HCT116 (cell line): ENCODE data around the gene TUBGCP5. TPM values are rescaled to one million over a fixed set of nuclear protein-coding genes. Genes with fewer than 3 reads are reported as not detected.

Source experiments
- ATAC-seq: fragments of 200-7000 bp; cut with Tn5 transposase; 2 replicates; pipeline ENCODE4 v1.9.1; 2020; ENCODE audit warnings: mild to moderate bottlenecking, moderate library complexity
- BruUV-seq: library from RNA; stranded (reverse); fragments of 400-500 nt; replicated peaks from 2 replicates; lab custom pipeline; 2021; lab: Mats Ljungman, UMichigan
- CTCF ChIA-PET: fragments of 300-600 bp; sonication (Branson Sonifier 250); formaldehyde crosslinking; loops from one replicate; lab custom pipeline; 2021; ENCODE audit warnings: antibody characterized with exemption; lab: Charles Lee
- POLR2A ChIA-PET: fragments of 300-600, 350-600 bp; sonication (Branson Sonifier 250); formaldehyde crosslinking; loops from one replicate; lab custom pipeline; 2021; ENCODE audit warnings: antibody characterized with exemption; lab: Charles Lee
- RAD21 ChIA-PET, 2 experiments: fragments of 300-600 bp; sonication (Branson Sonifier 250); formaldehyde crosslinking; loops; one replicate each; lab custom pipeline; 2023; ENCODE audit warnings: low total read pairs in 2 of 2; ENCODE audit not compliant: uncharacterized antibody in 2 of 2, unreplicated experiment in 2 of 2, low non-redundant PET in 1 of 2; lab: Charles Lee
- DNase-seq: peaks from one replicate; pipeline ENCODE4 v3.0.0-alpha.2; 2010; ENCODE audit warnings: low read depth, low spot score
- H2AFZ ChIP-seq: fragments of 200-600 bp; shearing (Covaris generic), sonication (generic); 2 replicates; pipeline ENCODE4 v1.6.1; 2017; ENCODE audit warnings: low read depth, mixed run types, mixed read lengths, antibody characterized with exemption, low read length; ENCODE audit not compliant: poor library complexity, severe bottlenecking
- H3K27ac ChIP-seq: 2 replicates; pipeline ENCODE4 v1.5.1; 2012; ENCODE audit warnings: low read depth, low read length
- H3K27me3 ChIP-seq: fragments of 200-600 bp; sonication (generic); 2 replicates; pipeline ENCODE4 v1.6.1; 2016; ENCODE audit warnings: mixed run types, low read length, mixed read lengths; ENCODE audit not compliant: insufficient read depth
- H3K36me3 ChIP-seq, 2 experiments: fragments of 200-500 bp in 1 of 2; fragments of 200-600 bp in 1 of 2; sonication (Bioruptor generic) in 1 of 2; sonication (generic) in 1 of 2; 2 replicates each; pipeline versions ENCODE4 v1.5.1 to v1.6.1; 2014 to 2016; ENCODE audit warnings: low read length in 2 of 2, inconsistent platforms in 1 of 2, mixed read lengths in 1 of 2, mixed run types in 1 of 2; ENCODE audit not compliant: insufficient read depth in 2 of 2, control insufficient read depth in 1 of 2
- H3K4me1 ChIP-seq, 2 experiments: fragments of 200-600 bp in 1 of 2; sonication (generic) in 1 of 2; 2 replicates each; pipeline versions ENCODE4 v1.5.1 to v1.6.1; 2012 to 2017; ENCODE audit warnings: low read length in 2 of 2, inconsistent platforms in 1 of 2, mild to moderate bottlenecking in 1 of 2, mixed read lengths in 1 of 2, mixed run types in 1 of 2, moderate library complexity in 1 of 2; ENCODE audit not compliant: insufficient read depth in 2 of 2, control insufficient read depth in 1 of 2
- H3K4me2 ChIP-seq: fragments of 200-600 bp; sonication (generic); 2 replicates; pipeline ENCODE4 v1.6.1; 2017; ENCODE audit warnings: mixed run types, low read length, mixed read lengths
- H3K4me3 ChIP-seq, 2 experiments: fragments of 200-600 bp in 1 of 2; sonication (generic) in 1 of 2; replicated peaks in 1 of 2; 2 replicates each; pipeline ENCODE4 v1.5.1; 2011 to 2016; ENCODE audit warnings: low read length in 2 of 2, control low read depth in 1 of 2, low read depth in 1 of 2, mild to moderate bottlenecking in 1 of 2, mixed read lengths in 1 of 2, mixed run types in 1 of 2
- H3K79me2 ChIP-seq: fragments of 200-600 bp; sonication (generic); 2 replicates; pipeline ENCODE4 v1.6.1; 2017; ENCODE audit warnings: mild to moderate bottlenecking, mixed run types, low read length, moderate library complexity, mixed read lengths; ENCODE audit not compliant: insufficient read depth
- H3K9ac ChIP-seq: fragments of 200-600 bp; sonication (generic); 2 replicates; pipeline ENCODE4 v1.6.1; 2016; ENCODE audit warnings: low read length, mixed read lengths
- H3K9me2 ChIP-seq: fragments of 200-600 bp; sonication (generic), shearing (Covaris generic); 2 replicates; pipeline ENCODE4 v1.6.1; 2017; ENCODE audit warnings: mixed run types, mild to moderate bottlenecking, moderate library complexity; ENCODE audit not compliant: insufficient read depth
- H3K9me3 ChIP-seq, 2 experiments: fragments of 200-500 bp in 1 of 2; fragments of 200-600 bp in 1 of 2; sonication (Bioruptor generic) in 1 of 2; sonication (generic) in 1 of 2; 2 replicates each; pipeline ENCODE4 v1.6.1; 2014 to 2017; ENCODE audit warnings: low read length in 2 of 2, mixed read lengths in 2 of 2, inconsistent platforms in 1 of 2, low read depth in 1 of 2, mild to moderate bottlenecking in 1 of 2, mixed run types in 1 of 2, moderate library complexity in 1 of 2; ENCODE audit not compliant: control insufficient read depth in 1 of 2, insufficient read depth in 1 of 2
- H4K20me1 ChIP-seq: fragments of 200-600 bp; sonication (generic), shearing (Covaris generic); 2 replicates; pipeline ENCODE4 v1.6.1; 2017; ENCODE audit warnings: mixed run types, mild to moderate bottlenecking, moderate library complexity; ENCODE audit not compliant: insufficient read depth
- ATF3 ChIP-seq: IDR thresholded peaks from 2 replicates; pipeline ENCODE4 v1.6.1; 2012
- EGR1 ChIP-seq: IDR thresholded peaks from 2 replicates; pipeline ENCODE4 v1.6.1; 2012; ENCODE audit warnings: low read depth
- FOSL1 ChIP-seq: IDR thresholded peaks from 2 replicates; pipeline ENCODE4 v1.6.1; 2012; ENCODE audit warnings: low read depth
- JUND ChIP-seq: IDR thresholded peaks from 2 replicates; pipeline ENCODE4 v1.6.1; 2012
- RAD21 ChIP-seq: IDR thresholded peaks from 2 replicates; pipeline ENCODE4 v1.6.1; 2012; ENCODE audit warnings: low read depth, mild to moderate bottlenecking
- REST ChIP-seq: IDR thresholded peaks from 2 replicates; pipeline ENCODE4 v1.6.1; 2012; ENCODE audit warnings: low read depth
- TCF7L2 ChIP-seq: IDR thresholded peaks from 2 replicates; pipeline ENCODE4 v1.7.0; 2011; ENCODE audit warnings: borderline replicate concordance, inconsistent platforms; ENCODE audit not compliant: insufficient read depth, insufficient read length; ENCODE audit errors: extremely low read depth
- YY1 ChIP-seq: IDR thresholded peaks from 2 replicates; pipeline ENCODE4 v1.6.1; 2011; ENCODE audit warnings: low read length, low read depth, moderate library complexity, mild to moderate bottlenecking; ENCODE audit not compliant: insufficient replicate concordance; ENCODE audit errors: extremely low read depth
- ZBTB33 ChIP-seq: IDR thresholded peaks from 2 replicates; pipeline ENCODE4 v1.6.1; 2011; ENCODE audit warnings: mild to moderate bottlenecking, low read length, moderate library complexity; ENCODE audit not compliant: insufficient replicate concordance; ENCODE audit errors: extremely low read depth
- ZFX ChIP-seq: fragments of 450-650 bp; IDR thresholded peaks from 2 replicates; pipeline ENCODE4 v1.6.1; 2017
- intact Hi-C: fragments of 100-400 bp; cut with micrococcal nuclease; formaldehyde crosslinking; loops from 2 replicates; pipeline ENCODE4 v1.10.0; 2022
- total RNA-seq: library from RNA; stranded (reverse); gene quantifications from one replicate; pipeline ENCODE4 v1.2.1, GENCODE V29; 2021; ENCODE audit not compliant: unreplicated experiment

The TUBGCP5 gene
- total RNA-seq, 1 experiment from 2014 or later, result 17.9 TPM

- no peak overlapping the region for H3K4me2 ChIP-seq
- CTCF ChIA-PET, result no interaction called here
- H2AFZ ChIP-seq, result no peak overlapping the region
- H3K27ac ChIP-seq, result no peak overlapping the region
- no peaks in the 10 kb centered on the region for H3K9me3 ChIP-seq
- no peaks in the 10 kb centered on the region for H3K4me1 ChIP-seq
- POLR2A ChIA-PET, result no interaction called here
- no peaks in the 10 kb centered on the region for H3K27me3 ChIP-seq
- H3K9me2 ChIP-seq, result no peaks in the 10 kb centered on the region
- no peak overlapping the region for H3K4me3 ChIP-seq
- peaks cover 41 to 44% of the 10 kb centered on the region in 2 experiments for H3K36me3 ChIP-seq
- no peak for DNase-seq
- no peak for ATAC-seq
- 0 out of 2 replicates have a peak, but pooled peaks cover 3% of the 10 kb centered on the region for H3K79me2 ChIP-seq
- no peak overlapping the region for H3K9ac ChIP-seq
- intact Hi-C loops, result no loop called here
- H4K20me1 ChIP-seq, result no peaks in the 10 kb centered on the region
- RAD21 ChIA-PET, result no interaction called here
- BruUV-seq, result no TSS peak
- no peak for TF ChIP-seq FOSL1
- no peak for TF ChIP-seq ATF3
- TF ChIP-seq RAD21, result no peak
- no peak for TF ChIP-seq ZFX
Measured at GRCh38 chr15:23014394-23015000, 24.9 kb downstream of the TUBGCP5 start.

GRCh38 chr15:23013681-23014080 lies 25.7 kb downstream of the TUBGCP5 start:
- H3K9me3 ChIP-seq, result no peaks in the 10 kb centered on the region
- ChIA-PET CTCF (no interaction called here), POLR2A (no interaction called here), RAD21 (no interaction called here)
- H2AFZ ChIP-seq, result no peak overlapping the region
- no peaks in the 10 kb centered on the region for H3K4me1 ChIP-seq
- H3K36me3 ChIP-seq, result peaks cover 33 to 42% of the 10 kb centered on the region in 2 experiments
- H3K4me2 ChIP-seq, result no peak overlapping the region
- DNase-seq (no peak), ATAC-seq (no peak)
- no peak overlapping the region for H3K4me3 ChIP-seq
- H3K9ac ChIP-seq, result no peak overlapping the region
- BruUV-seq, result no TSS peak
- TF ChIP-seq ATF3 (no peak), YY1 (no peak), TCF7L2 (no peak), FOSL1 (no peak), REST (no peak), JUND (no peak), EGR1 (no peak), ZBTB33 (no peak)
- 0 out of 2 replicates have a peak, but pooled peaks cover 3% of the 10 kb centered on the region for H3K79me2 ChIP-seq
- intact Hi-C loops, result no loop called here
- no peaks in the 10 kb centered on the region for H4K20me1 ChIP-seq
- no peaks in the 10 kb centered on the region for H3K9me2 ChIP-seq
- H3K27me3 ChIP-seq, result no peaks in the 10 kb centered on the region
- no peak overlapping the region for H3K27ac ChIP-seq
